GM23338 (cell line): ENCODE results near the gene PDE10A. TPM values are rescaled to one million over a fixed set of nuclear protein-coding genes. Genes with fewer than 3 reads are reported as not detected.

Experiments
- ATAC-seq: fragments of 200-7000 bp; cut with Tn5 transposase; 3 replicates; pipeline ENCODE4 v1.9.1; 2020
- DNase-seq: peaks from one replicate; pipeline ENCODE4 v3.0.0-alpha.2; 2015; ENCODE audit warnings: low spot score
- H2AFZ ChIP-seq: fragments of 200-600 bp; sonication (generic); 2 replicates; pipeline ENCODE4 v1.8.0; 2016; ENCODE audit warnings: antibody characterized with exemption, mild to moderate bottlenecking, moderate library complexity
- H3F3A ChIP-seq: fragments of 200-600 bp; sonication (generic); replicated peaks from 2 replicates; pipeline ENCODE4 v1.8.0; 2017; ENCODE audit warnings: antibody characterized with exemption, mixed run types, low read depth
- H3K27ac ChIP-seq: fragments of 200-600 bp; sonication (generic); 2 replicates; pipeline ENCODE4 v1.6.1; 2016; ENCODE audit warnings: low read depth
- H3K27me3 ChIP-seq: fragments of 200-600 bp; sonication (generic); 2 replicates; pipeline ENCODE4 v1.8.0; 2016; ENCODE audit warnings: mild to moderate bottlenecking, mixed run types, moderate library complexity; ENCODE audit not compliant: insufficient read depth
- H3K36me3 ChIP-seq: fragments of 200-600 bp; sonication (generic); 2 replicates; pipeline ENCODE4 v1.8.0; 2016; ENCODE audit warnings: mild to moderate bottlenecking; ENCODE audit not compliant: insufficient read depth
- H3K4me1 ChIP-seq: fragments of 200-600 bp; sonication (generic); 2 replicates; pipeline ENCODE4 v1.8.0; 2016; ENCODE audit warnings: mild to moderate bottlenecking, moderate library complexity; ENCODE audit not compliant: insufficient read depth
- H3K4me2 ChIP-seq: fragments of 200-600 bp; sonication (generic); 2 replicates; pipeline ENCODE4 v1.7.1; 2017; ENCODE audit warnings: mixed run types
- H3K4me3 ChIP-seq: fragments of 200-600 bp; sonication (generic); 2 replicates; pipeline ENCODE4 v1.6.1; 2016; ENCODE audit warnings: mixed run types
- H3K79me2 ChIP-seq: fragments of 200-600 bp; sonication (generic); replicated peaks from 2 replicates; pipeline ENCODE4 v1.8.0; 2017; ENCODE audit warnings: mild to moderate bottlenecking; ENCODE audit not compliant: insufficient read depth
- H3K9me2 ChIP-seq: fragments of 200-600 bp; sonication (generic); 2 replicates; pipeline ENCODE4 v1.8.0; 2017; ENCODE audit not compliant: insufficient read depth
- H4K20me1 ChIP-seq: fragments of 200-600 bp; sonication (generic); replicated peaks from 2 replicates; pipeline ENCODE4 v1.8.0; 2017; ENCODE audit warnings: mild to moderate bottlenecking; ENCODE audit not compliant: insufficient read depth
- H3K27ac Mint-ChIP-seq: 2 replicates; pipeline ENCODE4 v1.8.0; 2020; ENCODE audit warnings: inconsistent platforms, mild to moderate bottlenecking, moderate library complexity, mixed read lengths
- H3K27me3 Mint-ChIP-seq: 3 replicates; pipeline ENCODE4 v1.8.0; 2022; ENCODE audit warnings: low read depth, mild to moderate bottlenecking, moderate library complexity, mixed read lengths, inconsistent platforms; ENCODE audit not compliant: insufficient read depth, poor library complexity
- H3K36me3 Mint-ChIP-seq: 3 replicates; pipeline ENCODE4 v1.8.0; 2021; ENCODE audit warnings: low read depth, mild to moderate bottlenecking, inconsistent platforms, moderate library complexity, mixed read lengths
- H3K4me1 Mint-ChIP-seq: 3 replicates; pipeline ENCODE4 v1.8.0; 2020; ENCODE audit warnings: mild to moderate bottlenecking, inconsistent platforms, mixed read lengths
- H3K4me3 Mint-ChIP-seq: 3 replicates; pipeline ENCODE4 v1.8.0; 2021; ENCODE audit warnings: moderate library complexity, mild to moderate bottlenecking, inconsistent platforms, mixed read lengths
- H3K9me3 Mint-ChIP-seq: 3 replicates; pipeline ENCODE4 v1.8.0; 2020; ENCODE audit warnings: moderate library complexity, mild to moderate bottlenecking, inconsistent platforms, mixed read lengths
- CREB1 ChIP-seq: fragments of 250-450 bp; sonication (Bioruptor Pico); IDR thresholded peaks from 2 replicates; pipeline ENCODE4 v1.5.0; 2020; ENCODE audit warnings: low read depth, mild to moderate bottlenecking, moderate library complexity
- CTCF ChIP-seq, 2 experiments: fragments of 200-600 bp in 1 of 2; sonication (generic) in 1 of 2; conservative IDR thresholded peaks; 2 replicates each; pipeline versions ENCODE4 v1.5.1 to v1.6.1; 2016 to 2017; ENCODE audit warnings: antibody characterized with exemption in 2 of 2, low read depth in 2 of 2, mild to moderate bottlenecking in 2 of 2, moderate library complexity in 1 of 2
- ETS1 ChIP-seq: IDR thresholded peaks from 2 replicates; pipeline ENCODE4 v1.6.1; 2016; ENCODE audit warnings: antibody characterized with exemption
- EZH2 ChIP-seq: fragments of 200-600 bp; sonication (generic); IDR thresholded peaks from one replicate; pipeline ENCODE4 v1.8.0; 2017; ENCODE audit warnings: antibody characterized with exemption, mild to moderate bottlenecking, low read depth; ENCODE audit not compliant: unreplicated experiment
- EZH2phosphoT487 ChIP-seq: fragments of 200-600 bp; sonication (generic); IDR thresholded peaks from one replicate; pipeline ENCODE4 v1.8.1; 2018; ENCODE audit warnings: antibody characterized with exemption; ENCODE audit not compliant: unreplicated experiment
- JUNB ChIP-seq: IDR thresholded peaks from one replicate; pipeline ENCODE4 v1.6.1; 2016; ENCODE audit warnings: antibody characterized with exemption; ENCODE audit not compliant: unreplicated experiment
- NANOG ChIP-seq: IDR thresholded peaks from 2 replicates; pipeline ENCODE4 v1.6.1; 2016; ENCODE audit warnings: antibody characterized with exemption, borderline replicate concordance
- POLR2AphosphoS5 ChIP-seq: IDR thresholded peaks from 2 replicates; pipeline ENCODE4 v1.6.1; 2016; ENCODE audit warnings: antibody characterized with exemption, low read depth
- REST ChIP-seq: IDR thresholded peaks from one replicate; pipeline ENCODE4 v1.6.1; 2018; ENCODE audit warnings: antibody characterized with exemption; ENCODE audit not compliant: unreplicated experiment
- STAT1 ChIP-seq: IDR thresholded peaks from one replicate; pipeline ENCODE4 v1.6.1; 2016; ENCODE audit warnings: antibody characterized with exemption; ENCODE audit not compliant: unreplicated experiment
- ZNF114 ChIP-seq: fragments of 250-450 bp; sonication (Bioruptor Pico); IDR thresholded peaks from 2 replicates; pipeline ENCODE4 v1.5.0; 2020; ENCODE audit warnings: mild to moderate bottlenecking, moderate library complexity
- ZNF331 ChIP-seq: fragments of 250-450 bp; sonication (Bioruptor Pico); IDR thresholded peaks from 2 replicates; pipeline ENCODE4 v1.5.0; 2020; ENCODE audit warnings: low read depth, mild to moderate bottlenecking, moderate library complexity
- ZNF462 ChIP-seq: fragments of 250-450 bp; sonication (Bioruptor Pico); IDR thresholded peaks from 2 replicates; pipeline ENCODE4 v1.5.0; 2020; ENCODE audit warnings: mild to moderate bottlenecking, moderate library complexity
- polyA plus RNA-seq: library from polyadenylated mRNA; unstranded; fragments of >200 nt; fragmentation: Nextera tagmentation; extraction: Ambion mirVana; gene quantifications from 2 replicates; pipeline ENCODE4 v1.2.1, GENCODE V29; 2016
- total RNA-seq: library from RNA; depleted of rRNA; stranded (reverse); fragments of >200 nt; shearing (Covaris generic); gene quantifications from 2 replicates; pipeline ENCODE4 v1.2.3, GENCODE V29; 2014

PDE10A gene
- total and polyA plus RNA-seq, 2 experiments from 2014 or later: 0.50 to 3.9 TPM

- H3K79me2 ChIP-seq: no peaks in the 10 kb centered on the region
- ATAC-seq: no peak
- H3K4me2 ChIP-seq: no peak overlapping the region
- no peaks in the 10 kb centered on the region for H4K20me1 ChIP-seq
- Mint-ChIP-seq H3K27ac (no peak overlapping the region), H3K27me3 (peaks cover under 1% of the 10 kb centered on the region), H3K4me3 (no peak overlapping the region), H3K4me1 (peaks cover under 1% of the 10 kb centered on the region), H3K9me3 (no peaks in the 10 kb centered on the region), H3K36me3 (no peaks in the 10 kb centered on the region)
- no peak for DNase-seq
- H2AFZ ChIP-seq: no peak overlapping the region
- no peaks in the 10 kb centered on the region for H3K36me3 ChIP-seq
- H3F3A ChIP-seq: no peaks in the 10 kb centered on the region
- TF ChIP-seq STAT1: no peak
- no peak for TF ChIP-seq REST
- TF ChIP-seq NANOG: no peak
- no peak for TF ChIP-seq ETS1
- TF ChIP-seq CTCF (conservative IDR thresholded peaks at IDR 0.05; ENCODE audit: low read depth in 2 of 2): no peak
- TF ChIP-seq ZNF114 (CRISPR knock-in tag): no peak
- no peak for TF ChIP-seq POLR2AphosphoS5
- TF ChIP-seq EZH2phosphoT487: no peak
- no peak for TF ChIP-seq ZNF331 (CRISPR knock-in tag)
- TF ChIP-seq EZH2: no peak
- no peak for TF ChIP-seq ZNF462 (CRISPR knock-in tag)
- TF ChIP-seq CREB1 (CRISPR knock-in tag): no peak
- TF ChIP-seq JUNB: no peak
- H3K4me3 ChIP-seq: no peak overlapping the region
- peaks cover 10% of the 10 kb centered on the region for H3K9me2 ChIP-seq
- no peaks in the 10 kb centered on the region for H3K27me3 ChIP-seq
- H3K27ac ChIP-seq: no peak overlapping the region
- H3K4me1 ChIP-seq: no peaks in the 10 kb centered on the region
Observed at GRCh38 chr6:165579151-165579550, 83.9 kb downstream of the PDE10A start.
